Sigmoid colon (tissue), 7 donors: ENCODE measurements around the gene HTT. TPM values are rescaled to one million over a fixed set of nuclear protein-coding genes. Genes with fewer than 3 reads are reported as not detected.

Experiments
- DNase-seq: peaks from one replicate; pipeline ENCODE4 v3.0.0-alpha.2; 2019
- H3K27ac ChIP-seq, 4 donors: fragments of 200-600 bp; sonication (generic); one replicate each; pipeline ENCODE4 v1.5.1; 2016 to 2019; ENCODE audit warnings: mild to moderate bottlenecking in 1 of 4
- H3K27me3 ChIP-seq, 3 donors: fragments of 200-600 bp; sonication (generic); one replicate each; pipeline ENCODE4 v1.5.1; 2019; ENCODE audit warnings: mild to moderate bottlenecking in 1 of 3
- H3K36me3 ChIP-seq, 4 donors: fragments of 200-600 bp; sonication (generic); one replicate each; pipeline ENCODE4 v1.5.1; 2016 to 2019
- H3K4me1 ChIP-seq, 4 donors: fragments of 200-600 bp; sonication (generic); one replicate each; pipeline ENCODE4 v1.5.1; 2017 to 2019
- H3K4me3 ChIP-seq, 4 donors: fragments of 200-600 bp; sonication (generic); one replicate each; pipeline ENCODE4 v1.5.1; 2017 to 2019; ENCODE audit warnings: mild to moderate bottlenecking in 2 of 4, moderate library complexity in 1 of 4
- H3K9me3 ChIP-seq, 4 donors: fragments of 200-600 bp in 3 of 4; sonication (generic) in 3 of 4; one replicate each; pipeline versions ENCODE4 v1.5.1 to v1.6.1; 2013 to 2019
- EP300 ChIP-seq, 4 donors: sonication (generic); formaldehyde crosslinking; IDR thresholded peaks; one replicate each; pipeline ENCODE4 v1.6.1; 2017; ENCODE audit warnings: antibody characterized with exemption in 4 of 4
- POLR2A ChIP-seq, 2 donors: fragments of 450-650 bp; IDR thresholded peaks; one replicate each; pipeline ENCODE4 v1.6.1; 2016; ENCODE audit warnings: antibody characterized with exemption in 2 of 2, mild to moderate bottlenecking in 2 of 2, moderate library complexity in 2 of 2
- POLR2AphosphoS5 ChIP-seq, 4 donors: sonication (generic); formaldehyde crosslinking; IDR thresholded peaks; one replicate each; pipeline ENCODE4 v1.6.1; 2017; ENCODE audit warnings: antibody characterized with exemption in 4 of 4
- WGBS, 2 donors: extraction: QIAGEN DNeasy Blood & Tissue Kit; methylation state at CpG; one replicate each; pipeline ENCODE4 v1.1.7; 2013; 5-methylcytosine and 5-hydroxymethylcytosine counted together
- intact Hi-C: fragments of 100-400 bp; cut with DNase I; formaldehyde crosslinking; loops from one replicate; pipeline ENCODE4 v1.15.1; 2023
- polyA plus RNA-seq, 3 donors: library from polyadenylated mRNA; stranded (reverse); fragments of 200-250 nt; gene quantifications; one replicate each; pipeline ENCODE4 v1.2.3, GENCODE V29; 2013
- small RNA-seq, 3 donors: library from RNA; depleted of rRNA; stranded (forward); fragments of <200 nt; gene quantifications; one replicate each; pipeline ENCODE3, GENCODE V24; 2016
- total RNA-seq, 4 donors: library from RNA; depleted of rRNA; stranded (reverse); fragments of >200 nt; gene quantifications; one replicate each; pipeline ENCODE4 v1.1.0, GENCODE V29; 2016
- TF ChIP-seq, protein P1 (sequence below), 4 experiments: fragments of 450-650 bp in 3 of 4; fragments of 200-600 bp in 1 of 4; IDR thresholded peaks; one replicate each; pipeline ENCODE4 v1.5.1; 2016 to 2019; ENCODE audit warnings: antibody characterized with exemption in 4 of 4, mild to moderate bottlenecking in 3 of 4, moderate library complexity in 2 of 4
- donor health status: healthy with polysubstance abuse.
- donor health status: Bipolar disorder and iron deficiency.
- donor health status: healthy.

The HTT gene
- total and polyA plus RNA-seq, 7 donors: 6.5 to 41.5 (median 22.7) TPM

DNA sequence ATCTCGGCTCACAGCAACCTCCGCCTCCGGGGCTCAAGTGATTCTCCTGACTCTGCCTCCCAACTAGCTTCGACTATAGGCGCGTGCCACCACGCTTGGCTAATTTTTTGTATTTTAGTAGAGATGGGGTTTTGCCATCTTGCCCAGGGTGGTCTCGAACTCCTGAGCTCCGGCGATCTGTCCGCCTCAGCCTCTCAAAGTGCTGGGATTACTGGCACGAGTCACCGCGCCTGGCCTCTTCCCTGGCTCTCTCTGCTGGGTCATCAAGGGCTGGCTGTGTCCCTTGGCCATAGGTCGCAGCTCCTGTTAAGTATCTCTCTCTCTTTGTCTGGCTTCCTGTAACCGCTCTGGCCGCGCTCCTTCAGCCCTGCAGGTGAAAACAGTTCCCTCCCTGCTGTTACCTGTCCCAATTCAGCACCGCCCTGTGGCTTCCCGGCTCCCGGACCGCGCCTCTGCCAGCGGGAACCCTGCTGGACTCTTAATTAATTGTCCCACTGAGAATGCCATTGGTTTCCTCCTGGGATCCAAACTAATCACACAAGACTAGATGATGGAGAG is 217.0 kb downstream of the HTT start:
- TF ChIP-seq, protein P1, sequence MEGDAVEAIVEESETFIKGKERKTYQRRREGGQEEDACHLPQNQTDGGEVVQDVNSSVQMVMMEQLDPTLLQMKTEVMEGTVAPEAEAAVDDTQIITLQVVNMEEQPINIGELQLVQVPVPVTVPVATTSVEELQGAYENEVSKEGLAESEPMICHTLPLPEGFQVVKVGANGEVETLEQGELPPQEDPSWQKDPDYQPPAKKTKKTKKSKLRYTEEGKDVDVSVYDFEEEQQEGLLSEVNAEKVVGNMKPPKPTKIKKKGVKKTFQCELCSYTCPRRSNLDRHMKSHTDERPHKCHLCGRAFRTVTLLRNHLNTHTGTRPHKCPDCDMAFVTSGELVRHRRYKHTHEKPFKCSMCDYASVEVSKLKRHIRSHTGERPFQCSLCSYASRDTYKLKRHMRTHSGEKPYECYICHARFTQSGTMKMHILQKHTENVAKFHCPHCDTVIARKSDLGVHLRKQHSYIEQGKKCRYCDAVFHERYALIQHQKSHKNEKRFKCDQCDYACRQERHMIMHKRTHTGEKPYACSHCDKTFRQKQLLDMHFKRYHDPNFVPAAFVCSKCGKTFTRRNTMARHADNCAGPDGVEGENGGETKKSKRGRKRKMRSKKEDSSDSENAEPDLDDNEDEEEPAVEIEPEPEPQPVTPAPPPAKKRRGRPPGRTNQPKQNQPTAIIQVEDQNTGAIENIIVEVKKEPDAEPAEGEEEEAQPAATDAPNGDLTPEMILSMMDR (IDR thresholded peaks at IDR 0.05): no peak
- TF ChIP-seq POLR2AphosphoS5 (IDR thresholded peaks at IDR 0.05) (no peak), POLR2A (IDR thresholded peaks at IDR 0.05) (no peak), EP300 (IDR thresholded peaks at IDR 0.05) (no peak)
- Histone ChIP-seq H3K27me3 (peaks cover 0 to 11% (median 8%) of the 10 kb centered on the region in 3 donors), H3K4me1 (peaks cover 0 to 26% (median 21%) of the 10 kb centered on the region in 4 donors), H3K9me3 (no peaks in the 10 kb centered on the region), H3K27ac (peak overlapping the region; percentile 89 to 99 (median 90)), H3K36me3 (no peaks in the 10 kb centered on the region), H3K4me3 (peak overlapping the region; percentile 59 to 80 (median 68))
- intact Hi-C loops: loop anchor here (5.0 to 10.0 kb wide), 4 partner anchors 87 to 327 kb away; partner anchors contain the start of genes GRK4, HTT, HTT-AS and NOP14
- 19 to 48% methylated on average over 24 of the region's 24 CpGs for WGBS, 2 donors
- no peak for DNase-seq

DNA sequence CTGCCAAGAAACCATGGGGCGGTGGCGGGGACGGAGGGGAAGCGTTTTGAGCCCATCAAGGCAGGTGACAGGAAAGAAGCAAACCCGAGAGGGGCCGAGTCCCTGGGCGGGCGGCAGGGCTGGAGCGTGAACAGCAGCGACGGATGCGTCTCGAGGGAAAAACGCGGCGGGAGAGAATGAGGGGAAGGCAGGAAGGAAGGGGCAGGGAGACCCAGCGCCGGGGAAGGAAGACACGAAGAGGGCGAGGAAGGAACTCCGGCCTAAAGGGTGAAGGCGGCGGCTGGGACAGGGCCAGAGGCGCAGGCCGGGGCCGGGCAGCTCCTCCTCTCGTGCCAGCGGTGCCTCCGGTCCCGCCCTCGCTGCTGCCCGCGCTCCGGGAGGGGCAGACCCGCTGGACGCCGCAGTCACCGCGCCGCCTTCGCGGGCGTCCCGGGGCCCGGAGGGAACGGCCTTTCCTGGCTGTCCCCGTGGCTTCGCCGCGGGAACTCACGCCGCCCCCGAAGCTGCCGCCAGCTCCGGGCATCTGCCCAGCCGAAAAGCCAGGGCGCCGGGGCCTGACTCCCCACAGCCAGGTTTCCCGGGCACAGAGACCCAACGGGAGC is 217.6 kb downstream of the HTT start:
- Histone ChIP-seq H3K4me3 (peak overlapping the region; percentile 59 to 80 (median 68)), H3K4me1 (peaks cover 0 to 26% (median 21%) of the 10 kb centered on the region in 4 donors), H3K36me3 (no peaks in the 10 kb centered on the region), H3K27ac (peak overlapping the region; percentile 89 to 99 (median 90)), H3K9me3 (no peaks in the 10 kb centered on the region), H3K27me3 (peaks cover 0 to 6% (median 2%) of the 10 kb centered on the region in 3 donors)
- peak; percentile 82 for DNase-seq
- no peak for TF ChIP-seq POLR2A (IDR thresholded peaks at IDR 0.05)
- WGBS, 2 donors: 0 to 1% methylated on average over 60 of the region's 60 CpGs
- intact Hi-C loops: loop anchor here (2.0 to 10.0 kb wide), 6 partner anchors 49 to 327 kb away; partner anchors contain the start of genes GRK4, HTT, HTT-AS and LRPAP1

DNA sequence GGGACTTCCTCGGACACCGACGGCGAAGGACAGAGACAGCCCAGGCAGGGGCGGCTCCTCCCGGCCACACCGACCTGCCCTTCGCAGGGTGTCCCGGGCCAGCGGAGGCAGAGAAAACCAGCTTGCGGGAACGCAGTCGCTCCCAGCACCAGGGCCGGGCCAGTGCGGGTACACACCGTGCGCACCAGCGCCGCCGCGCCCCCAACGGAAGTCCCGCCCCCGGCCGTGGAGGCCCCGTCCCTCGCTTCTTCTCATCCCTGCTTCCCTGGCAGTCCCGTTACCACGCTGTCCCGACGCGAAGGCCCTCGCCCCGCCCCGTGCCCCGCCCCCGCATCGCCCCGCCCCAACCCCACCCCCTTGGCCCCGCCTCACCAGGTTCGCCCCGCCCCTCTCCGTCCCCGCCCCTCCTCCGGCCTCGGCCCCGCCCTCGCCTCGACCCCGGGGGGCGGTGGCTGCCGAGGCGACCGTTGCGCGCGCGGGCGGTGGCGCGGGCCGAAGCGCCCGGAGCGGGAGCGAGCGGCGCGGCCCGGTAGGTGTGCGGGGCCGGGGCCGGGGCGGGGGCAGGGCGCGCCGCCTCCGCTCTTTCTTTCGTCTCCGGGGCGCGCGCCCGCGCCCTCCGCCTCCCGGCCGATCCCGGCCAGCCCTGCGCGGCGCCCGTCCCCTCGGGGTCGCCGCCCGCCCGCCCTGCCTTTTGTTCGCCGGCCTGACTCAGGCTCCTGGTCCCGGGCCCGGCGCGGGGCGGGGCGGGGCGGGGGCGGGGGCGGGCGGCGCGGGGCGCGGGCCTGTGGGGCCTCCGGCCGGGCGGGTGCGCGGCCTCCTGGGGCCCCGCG is 218.3 kb downstream of the HTT start, which contains the start of gene RGS12:
RGS12 (plus strand) TSS at position 451 of the 830 bp plus-strand sequence. CDS start 23,150 bp downstream, outside the sequence.
- H3K36me3 ChIP-seq: no peaks in the 10 kb centered on the region
- peak within 1 kb of the TSS; percentile 59 to 80 (median 68) for H3K4me3 ChIP-seq
- TF ChIP-seq, protein P1 (IDR thresholded peaks at IDR 0.05): no peak
- peak; percentile 95 to 97 (median 96) for TF ChIP-seq POLR2AphosphoS5 (IDR thresholded peaks at IDR 0.05)
- peak; percentile 90 to 91 for TF ChIP-seq POLR2A (IDR thresholded peaks at IDR 0.05)
- no peak for TF ChIP-seq EP300 (IDR thresholded peaks at IDR 0.05)
- peak within 1 kb of the TSS; percentile 89 to 99 (median 90) for H3K27ac ChIP-seq
- peak; percentile 98 for DNase-seq
- intact Hi-C loops: loop anchor here (2.0 to 10.0 kb wide), 6 partner anchors 50 to 328 kb away; partner anchors contain the start of genes GRK4, HTT, HTT-AS and LRPAP1
- H3K4me1 ChIP-seq: peaks cover 0 to 26% (median 21%) of the 10 kb centered on the region in 4 donors
- H3K9me3 ChIP-seq: no peaks in the 10 kb centered on the region
- H3K27me3 ChIP-seq: peaks cover 0 to 3% (median 0%) of the 10 kb centered on the region in 3 donors
- 1% methylated on average over 121 of the region's 121 CpGs for WGBS, 2 donors

Small RNA genes lying within 50 kb of the gene (small RNA-seq; reads per million reads assigned to genes)
- gene RF02134 (0 reads per million in 3 donors), gene RF02135 (0 reads per million in 3 donors), gene RNU6-204P (0 reads per million in 3 donors)

Other genes starting within 250 kb of the HTT start
- gene ADD1, start 230.8 kb upstream of the HTT start, total RNA-seq: 100 to 1,000 TPM; 166 to 378 (median 183) TPM
- 100 to 1,000 TPM; 113 to 162 (median 120) TPM for gene ADD1, start 230.8 kb upstream of the HTT start, polyA plus RNA-seq
- gene NOP14, start 111.3 kb upstream of the HTT start, total RNA-seq: 10 to 100 TPM; 12.5 to 19.1 (median 15.1) TPM
- gene NOP14, start 111.3 kb upstream of the HTT start, polyA plus RNA-seq: 10 to 100 TPM; 10.4 to 26.0 (median 12.6) TPM
- gene GRK4, start 111.1 kb upstream of the HTT start, total RNA-seq: 10 to 100 TPM in 1 of 4 donors, 1 to 10 TPM in 3; 3.9 to 10.2 (median 6.7) TPM
- gene GRK4, start 111.1 kb upstream of the HTT start, polyA plus RNA-seq: 1 to 10 TPM in 2 of 3 donors, under 1 TPM in 1; 0.60 to 1.6 (median 1.4) TPM
- gene HTT-AS, start 143 bp upstream of the HTT start, total RNA-seq: not detected
- gene HTT-AS, start 143 bp upstream of the HTT start, polyA plus RNA-seq: not detected
- 1 to 10 TPM in 2 of 4 donors, under 1 TPM in 2; 0.16 to 1.2 (median 0.73) TPM for gene MSANTD1, start 174.5 kb downstream of the HTT start, total RNA-seq
- under 1 TPM in 2 of 3 donors, not detected in 1; under 0.01 to 0.44 TPM for gene MSANTD1, start 174.5 kb downstream of the HTT start, polyA plus RNA-seq
- 10 to 100 TPM; 15.7 to 21.6 (median 17.8) TPM for gene RGS12, start 218.3 kb downstream of the HTT start, total RNA-seq
- gene RGS12, start 218.3 kb downstream of the HTT start, polyA plus RNA-seq: 10 to 100 TPM in 1 of 3 donors, 1 to 10 TPM in 2; 3.0 to 14.6 (median 6.7) TPM